ENCODE measurements around the gene GLP2R. TPM values are rescaled to one million over a fixed set of nuclear protein-coding genes. Genes with fewer than 3 reads are reported as not detected.

GLP2R gene
- total RNA-seq, 1 experiment from 2014 or later: 0.08 TPM

- Histone ChIP-seq H3K9me3 (ENCODE audit: control insufficient read depth, insufficient read depth, low read depth, low read length) (no peaks in the 10 kb centered on the region), H3K4me3 (ENCODE audit: low read depth in 2 of 2, low read length in 2 of 2) (no peak overlapping the region), H3K27me3 (ENCODE audit: control insufficient read depth, insufficient read depth, low read length) (no peaks in the 10 kb centered on the region), H3K4me1 (ENCODE audit: control insufficient read depth, insufficient read depth, low read length) (no peaks in the 10 kb centered on the region), H3K27ac (ENCODE audit: low read length) (no peak overlapping the region), H3K36me3 (ENCODE audit: control insufficient read depth, insufficient read depth, low read length) (no peaks in the 10 kb centered on the region)
- TF ChIP-seq REST (IDR thresholded peaks at IDR 0.05; ENCODE audit: insufficient read depth in 1 of 2, low read depth in 2 of 2, low read length in 1 of 2) (no peak), TCF7L2 (IDR thresholded peaks at IDR 0.05; ENCODE audit: low read depth, low read length) (no peak), SIN3A (IDR thresholded peaks at IDR 0.05; ENCODE audit: borderline replicate concordance, insufficient read depth, low read depth, low read length) (no peak), CTCF (IDR thresholded peaks at IDR 0.05) (no peak), POLR2AphosphoS5 (IDR thresholded peaks at IDR 0.05; ENCODE audit: low read depth, low read length) (no peak)
- intact Hi-C loops (cut with micrococcal nuclease; ENCODE audit: unreplicated experiment) (no loop called here), in situ Hi-C loops (cut with HindIII; ENCODE audit: low pct_unique_long_range_greater_than_20kb, low sequenced_read_pairs) (no loop called here)
- no TSS peak for BruUV-seq (replicated peaks)
- CTCF ChIA-PET: no interaction called here
- no peak for ATAC-seq
- no peak for DNase-seq (ENCODE audit: low read depth, low spot score)
- POLR2A ChIA-PET: no interaction called here
Measured at GRCh38 chr17:9900784-9901183, 75.1 kb downstream of the GLP2R start.

GRCh38 chr17:9902120-9902519, 76.4 kb downstream of the GLP2R start:
- intact Hi-C loops (cut with micrococcal nuclease; ENCODE audit: unreplicated experiment) (no loop called here), in situ Hi-C loops (cut with HindIII; ENCODE audit: low pct_unique_long_range_greater_than_20kb, low sequenced_read_pairs) (no loop called here)
- Histone ChIP-seq H3K27me3 (ENCODE audit: control insufficient read depth, insufficient read depth, low read length) (no peaks in the 10 kb centered on the region), H3K4me3 (ENCODE audit: low read depth in 2 of 2, low read length in 2 of 2) (no peak overlapping the region), H3K9me3 (ENCODE audit: control insufficient read depth, insufficient read depth, low read depth, low read length) (no peaks in the 10 kb centered on the region), H3K4me1 (ENCODE audit: control insufficient read depth, insufficient read depth, low read length) (no peaks in the 10 kb centered on the region), H3K36me3 (ENCODE audit: control insufficient read depth, insufficient read depth, low read length) (no peaks in the 10 kb centered on the region), H3K27ac (ENCODE audit: low read length) (no peak overlapping the region)
- POLR2A ChIA-PET: no interaction called here
- TF ChIP-seq SIN3A (IDR thresholded peaks at IDR 0.05; ENCODE audit: borderline replicate concordance, insufficient read depth, low read depth, low read length) (no peak), CTCF (IDR thresholded peaks at IDR 0.05) (no peak), TCF7L2 (IDR thresholded peaks at IDR 0.05; ENCODE audit: low read depth, low read length) (no peak), POLR2AphosphoS5 (IDR thresholded peaks at IDR 0.05; ENCODE audit: low read depth, low read length) (no peak), REST (IDR thresholded peaks at IDR 0.05; ENCODE audit: insufficient read depth in 1 of 2, low read depth in 2 of 2, low read length in 1 of 2) (no peak)
- CTCF ChIA-PET: no interaction called here
- DNase-seq (ENCODE audit: low read depth, low spot score) (no peak), ATAC-seq (no peak)
- no TSS peak for BruUV-seq (replicated peaks)

All from Panc1 (cell line).